ENCODE measurements around the gene CDK1. TPM values are rescaled to one million over a fixed set of nuclear protein-coding genes. Genes with fewer than 3 reads are reported as not detected.

Gene CDK1
- total and polyA plus RNA-seq, 2 of the 8 experiments (the other 6 are each of a cell fraction or from before 2014, with no cell fraction given) = 29.4 to 111 TPM

GRCh38 chr10:60735244-60735643 is 43.0 kb upstream of the CDK1 start (continued):
- TF ChIP-seq, protein P1, sequence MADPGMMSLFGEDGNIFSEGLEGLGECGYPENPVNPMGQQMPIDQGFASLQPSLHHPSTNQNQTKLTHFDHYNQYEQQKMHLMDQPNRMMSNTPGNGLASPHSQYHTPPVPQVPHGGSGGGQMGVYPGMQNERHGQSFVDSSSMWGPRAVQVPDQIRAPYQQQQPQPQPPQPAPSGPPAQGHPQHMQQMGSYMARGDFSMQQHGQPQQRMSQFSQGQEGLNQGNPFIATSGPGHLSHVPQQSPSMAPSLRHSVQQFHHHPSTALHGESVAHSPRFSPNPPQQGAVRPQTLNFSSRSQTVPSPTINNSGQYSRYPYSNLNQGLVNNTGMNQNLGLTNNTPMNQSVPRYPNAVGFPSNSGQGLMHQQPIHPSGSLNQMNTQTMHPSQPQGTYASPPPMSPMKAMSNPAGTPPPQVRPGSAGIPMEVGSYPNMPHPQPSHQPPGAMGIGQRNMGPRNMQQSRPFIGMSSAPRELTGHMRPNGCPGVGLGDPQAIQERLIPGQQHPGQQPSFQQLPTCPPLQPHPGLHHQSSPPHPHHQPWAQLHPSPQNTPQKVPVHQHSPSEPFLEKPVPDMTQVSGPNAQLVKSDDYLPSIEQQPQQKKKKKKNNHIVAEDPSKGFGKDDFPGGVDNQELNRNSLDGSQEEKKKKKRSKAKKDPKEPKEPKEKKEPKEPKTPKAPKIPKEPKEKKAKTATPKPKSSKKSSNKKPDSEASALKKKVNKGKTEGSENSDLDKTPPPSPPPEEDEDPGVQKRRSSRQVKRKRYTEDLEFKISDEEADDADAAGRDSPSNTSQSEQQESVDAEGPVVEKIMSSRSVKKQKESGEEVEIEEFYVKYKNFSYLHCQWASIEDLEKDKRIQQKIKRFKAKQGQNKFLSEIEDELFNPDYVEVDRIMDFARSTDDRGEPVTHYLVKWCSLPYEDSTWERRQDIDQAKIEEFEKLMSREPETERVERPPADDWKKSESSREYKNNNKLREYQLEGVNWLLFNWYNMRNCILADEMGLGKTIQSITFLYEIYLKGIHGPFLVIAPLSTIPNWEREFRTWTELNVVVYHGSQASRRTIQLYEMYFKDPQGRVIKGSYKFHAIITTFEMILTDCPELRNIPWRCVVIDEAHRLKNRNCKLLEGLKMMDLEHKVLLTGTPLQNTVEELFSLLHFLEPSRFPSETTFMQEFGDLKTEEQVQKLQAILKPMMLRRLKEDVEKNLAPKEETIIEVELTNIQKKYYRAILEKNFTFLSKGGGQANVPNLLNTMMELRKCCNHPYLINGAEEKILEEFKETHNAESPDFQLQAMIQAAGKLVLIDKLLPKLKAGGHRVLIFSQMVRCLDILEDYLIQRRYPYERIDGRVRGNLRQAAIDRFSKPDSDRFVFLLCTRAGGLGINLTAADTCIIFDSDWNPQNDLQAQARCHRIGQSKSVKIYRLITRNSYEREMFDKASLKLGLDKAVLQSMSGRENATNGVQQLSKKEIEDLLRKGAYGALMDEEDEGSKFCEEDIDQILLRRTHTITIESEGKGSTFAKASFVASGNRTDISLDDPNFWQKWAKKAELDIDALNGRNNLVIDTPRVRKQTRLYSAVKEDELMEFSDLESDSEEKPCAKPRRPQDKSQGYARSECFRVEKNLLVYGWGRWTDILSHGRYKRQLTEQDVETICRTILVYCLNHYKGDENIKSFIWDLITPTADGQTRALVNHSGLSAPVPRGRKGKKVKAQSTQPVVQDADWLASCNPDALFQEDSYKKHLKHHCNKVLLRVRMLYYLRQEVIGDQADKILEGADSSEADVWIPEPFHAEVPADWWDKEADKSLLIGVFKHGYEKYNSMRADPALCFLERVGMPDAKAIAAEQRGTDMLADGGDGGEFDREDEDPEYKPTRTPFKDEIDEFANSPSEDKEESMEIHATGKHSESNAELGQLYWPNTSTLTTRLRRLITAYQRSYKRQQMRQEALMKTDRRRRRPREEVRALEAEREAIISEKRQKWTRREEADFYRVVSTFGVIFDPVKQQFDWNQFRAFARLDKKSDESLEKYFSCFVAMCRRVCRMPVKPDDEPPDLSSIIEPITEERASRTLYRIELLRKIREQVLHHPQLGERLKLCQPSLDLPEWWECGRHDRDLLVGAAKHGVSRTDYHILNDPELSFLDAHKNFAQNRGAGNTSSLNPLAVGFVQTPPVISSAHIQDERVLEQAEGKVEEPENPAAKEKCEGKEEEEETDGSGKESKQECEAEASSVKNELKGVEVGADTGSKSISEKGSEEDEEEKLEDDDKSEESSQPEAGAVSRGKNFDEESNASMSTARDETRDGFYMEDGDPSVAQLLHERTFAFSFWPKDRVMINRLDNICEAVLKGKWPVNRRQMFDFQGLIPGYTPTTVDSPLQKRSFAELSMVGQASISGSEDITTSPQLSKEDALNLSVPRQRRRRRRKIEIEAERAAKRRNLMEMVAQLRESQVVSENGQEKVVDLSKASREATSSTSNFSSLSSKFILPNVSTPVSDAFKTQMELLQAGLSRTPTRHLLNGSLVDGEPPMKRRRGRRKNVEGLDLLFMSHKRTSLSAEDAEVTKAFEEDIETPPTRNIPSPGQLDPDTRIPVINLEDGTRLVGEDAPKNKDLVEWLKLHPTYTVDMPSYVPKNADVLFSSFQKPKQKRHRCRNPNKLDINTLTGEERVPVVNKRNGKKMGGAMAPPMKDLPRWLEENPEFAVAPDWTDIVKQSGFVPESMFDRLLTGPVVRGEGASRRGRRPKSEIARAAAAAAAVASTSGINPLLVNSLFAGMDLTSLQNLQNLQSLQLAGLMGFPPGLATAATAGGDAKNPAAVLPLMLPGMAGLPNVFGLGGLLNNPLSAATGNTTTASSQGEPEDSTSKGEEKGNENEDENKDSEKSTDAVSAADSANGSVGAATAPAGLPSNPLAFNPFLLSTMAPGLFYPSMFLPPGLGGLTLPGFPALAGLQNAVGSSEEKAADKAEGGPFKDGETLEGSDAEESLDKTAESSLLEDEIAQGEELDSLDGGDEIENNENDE (IDR thresholded peaks at IDR 0.05; ENCODE audit: insufficient replicate concordance, low read length) = no peak
- peak; percentile 85 for TF ChIP-seq YY1 (IDR thresholded peaks at IDR 0.05; ENCODE audit: low read depth, low read length)

Data from H1 (cell line).